SKM-1 treated with dmso at 0.1 percent for 144 hours (cell line): ENCODE measurements around the gene SNAI3.

Source experiments
- DNase-seq: peaks from one replicate; lab custom pipeline; 2025; ENCODE audit not compliant: unreplicated experiment; lab: John Stamatoyannopoulos, UW

SNAI3 gene

DNA sequence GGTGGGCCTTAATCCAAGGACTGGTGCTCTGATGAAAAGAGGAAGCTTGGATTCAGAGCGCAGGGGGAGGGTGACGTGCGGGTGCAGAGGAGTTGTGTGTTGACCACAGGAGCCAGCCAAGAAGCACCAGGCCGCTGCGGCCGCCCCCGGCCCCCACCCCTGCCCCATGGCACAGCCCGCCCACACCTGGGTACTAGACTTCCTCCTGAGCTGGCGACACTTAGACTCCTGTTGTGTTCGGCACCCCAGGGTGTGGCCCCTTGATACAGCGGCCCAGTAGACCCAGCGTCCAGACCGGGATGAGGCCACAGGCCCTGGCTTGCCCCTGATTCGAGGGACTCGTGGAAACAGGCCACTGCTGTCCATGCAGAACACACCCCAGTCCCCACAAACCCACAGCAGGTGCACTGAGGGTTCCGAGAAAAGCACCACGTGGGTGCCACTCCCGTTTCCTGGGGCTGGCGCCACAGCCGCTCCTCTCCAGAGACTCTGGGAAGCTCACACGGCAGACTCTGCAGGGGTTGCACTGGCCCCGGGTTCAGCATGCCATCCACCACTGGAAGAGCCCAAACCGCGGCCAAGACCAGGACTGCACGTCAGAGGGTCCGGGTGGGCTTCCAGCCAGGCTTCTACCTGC lies 5.7 kb upstream of the SNAI3 start:
- peak; percentile 92 for DNase-seq

DNA sequence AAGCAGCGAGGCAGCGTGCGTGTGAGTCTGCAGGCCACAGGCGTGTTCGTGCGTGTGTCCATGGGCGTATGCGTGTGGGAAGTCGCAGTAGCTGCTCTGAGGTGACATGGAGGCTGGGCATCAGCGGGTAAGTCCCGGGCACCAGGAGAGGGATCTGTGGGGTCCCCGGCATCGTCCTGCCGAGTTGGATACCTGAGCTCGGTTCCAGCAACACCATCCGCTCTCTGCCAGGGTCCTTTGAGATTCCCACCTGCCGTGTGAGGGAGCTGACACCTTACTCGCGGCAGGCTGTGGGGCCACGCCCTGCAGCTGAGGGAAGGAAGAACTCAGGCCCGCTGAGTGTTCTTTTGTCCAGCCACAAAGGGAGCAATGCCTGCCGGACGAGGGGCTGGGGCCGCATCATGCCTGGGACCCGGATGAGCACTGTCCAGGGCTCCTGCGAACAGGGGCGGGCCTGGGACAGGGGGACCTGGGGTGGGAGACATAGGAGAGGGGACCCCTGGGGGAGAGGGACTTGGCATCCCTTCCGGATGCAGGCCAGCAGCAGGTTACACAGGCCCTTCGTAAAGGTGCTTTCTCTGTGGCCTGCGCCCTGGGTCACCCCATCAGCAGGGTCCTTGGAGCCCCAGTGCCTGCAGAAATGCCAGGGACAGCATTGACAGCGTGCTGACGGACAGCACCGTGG lies 5.0 kb upstream of the SNAI3 start:
- no peak for DNase-seq

DNA sequence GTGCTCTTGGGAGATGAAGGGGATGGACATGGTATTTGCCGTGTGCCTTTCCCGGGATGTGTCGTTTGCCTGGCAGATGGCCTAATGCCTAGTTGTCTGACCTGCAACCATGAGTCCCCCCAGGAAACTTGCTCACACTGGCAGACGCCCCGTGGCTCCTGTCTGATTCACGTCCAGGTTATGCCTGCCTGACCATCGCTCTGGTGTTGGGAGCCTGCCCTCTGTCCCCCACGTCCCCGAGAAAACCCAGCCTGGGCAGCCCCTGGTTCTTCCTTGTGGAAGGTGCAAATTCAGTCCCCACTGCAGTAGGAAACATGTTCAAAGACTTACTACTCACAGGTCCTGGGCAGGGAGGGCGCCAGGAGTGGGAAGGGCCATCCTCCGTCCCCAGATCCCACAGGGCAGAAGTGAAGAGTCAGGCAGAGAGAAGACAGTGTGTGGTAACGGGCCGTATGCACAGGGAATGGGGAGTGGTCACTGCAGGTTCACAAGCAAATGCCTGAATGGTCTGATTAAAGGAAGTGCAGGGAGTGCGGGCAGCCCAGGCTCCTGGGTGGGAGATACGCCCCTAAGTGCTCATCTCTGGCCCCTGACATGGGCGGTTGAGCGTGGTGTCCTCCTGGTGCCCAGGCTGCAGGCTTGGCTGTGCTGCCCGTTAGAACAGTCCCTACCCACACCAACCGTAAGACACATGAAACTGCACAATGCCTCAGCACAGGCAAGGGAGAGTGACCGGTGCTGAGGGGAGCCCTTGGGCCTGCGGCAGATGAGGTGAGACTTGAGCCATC lies 4.2 kb upstream of the SNAI3 start:
- DNase-seq, result no peak

DNA sequence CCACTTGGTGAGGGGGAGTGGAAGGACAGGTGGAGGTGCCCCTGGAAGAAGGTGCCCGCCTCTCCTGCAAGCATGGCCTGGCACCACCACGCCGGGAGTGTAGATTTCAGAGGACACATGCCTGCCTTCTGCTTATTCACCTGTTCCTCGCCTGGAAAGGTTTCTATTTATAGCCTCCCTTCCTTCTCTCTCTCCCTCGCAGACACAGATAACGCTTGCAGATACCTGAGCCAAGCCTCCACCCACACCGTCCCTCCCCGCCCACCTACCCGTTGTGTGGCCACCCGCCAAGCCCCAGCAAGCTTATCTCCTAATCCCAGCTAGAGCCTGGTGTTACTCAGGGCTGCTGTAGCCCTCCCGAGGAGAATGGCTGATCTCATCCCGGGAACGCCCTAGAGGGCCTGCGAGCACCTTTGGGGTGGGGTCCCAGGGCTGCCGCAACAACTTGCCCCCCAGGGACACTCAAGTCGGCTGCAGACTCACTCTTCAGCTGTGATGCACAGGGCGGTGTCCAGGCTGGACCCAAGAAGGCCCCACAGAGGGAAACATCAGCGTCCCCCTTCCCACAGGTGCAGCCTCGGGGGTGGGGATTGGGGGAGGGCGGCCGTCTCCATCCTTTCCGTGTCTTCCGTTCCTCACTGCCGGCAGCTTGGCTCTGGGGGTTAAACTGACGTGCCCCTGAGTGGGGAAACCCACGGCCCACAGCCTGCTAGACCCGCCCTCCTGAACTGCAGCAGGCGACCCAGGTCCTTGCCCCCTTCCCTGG lies 1.9 kb upstream of the SNAI3 start:
- DNase-seq, result no peak

DNA sequence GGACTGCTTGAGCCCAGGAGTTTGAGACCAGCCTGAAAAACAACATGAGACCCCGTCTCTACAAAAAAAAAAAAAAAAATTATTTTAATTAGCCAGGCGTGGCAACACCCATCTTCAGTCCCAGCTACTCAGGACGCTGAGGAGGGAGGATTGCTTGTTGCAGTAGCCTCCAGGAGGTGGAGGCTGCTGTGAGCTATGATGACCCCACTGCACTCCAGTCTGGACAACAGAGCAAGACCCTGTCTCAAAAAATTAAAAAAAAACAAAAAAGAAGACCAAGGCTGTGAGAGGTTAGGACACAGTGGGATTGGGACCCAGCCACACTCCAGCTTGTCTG lies 1.3 kb upstream of the SNAI3 start:
- DNase-seq, result no peak

DNA sequence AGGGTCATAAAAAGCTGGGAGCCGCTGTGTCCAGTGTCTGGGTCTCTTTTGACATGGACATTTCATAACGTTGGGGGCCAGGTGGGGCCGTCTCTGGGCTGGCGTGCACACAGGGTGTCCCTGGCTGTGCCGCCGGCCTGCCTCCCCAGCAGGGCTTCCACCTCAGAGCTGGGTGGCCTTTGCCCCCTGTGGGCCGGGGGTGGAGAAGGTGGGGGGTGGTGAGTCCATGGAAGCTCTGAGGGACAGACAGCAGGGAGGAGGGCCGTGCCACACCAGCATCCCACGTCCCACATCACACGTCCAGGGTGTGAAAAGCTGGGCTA lies 908 bp upstream of the SNAI3 start:
- no peak for DNase-seq

DNA sequence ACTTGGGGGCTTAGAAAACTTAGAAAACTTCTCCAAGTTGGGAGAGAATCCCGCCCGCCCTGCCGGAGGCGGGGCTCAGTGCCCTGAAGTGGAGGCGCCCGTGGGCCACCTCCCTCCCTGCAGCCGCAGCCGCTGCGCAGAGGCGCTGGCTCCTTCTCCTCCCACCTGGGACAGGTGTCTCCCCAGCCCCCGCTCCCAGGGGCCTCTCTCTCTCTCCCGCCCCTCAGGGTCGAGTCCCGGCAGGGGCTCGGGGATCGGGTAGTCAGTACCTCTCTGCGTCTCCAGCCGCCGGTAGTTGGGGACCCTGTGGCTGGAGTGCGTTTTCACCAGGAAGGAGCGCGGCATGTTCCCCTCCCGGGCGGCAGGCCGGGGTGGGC lies 257 bp downstream of the SNAI3 start:
- DNase-seq, result no peak

DNA sequence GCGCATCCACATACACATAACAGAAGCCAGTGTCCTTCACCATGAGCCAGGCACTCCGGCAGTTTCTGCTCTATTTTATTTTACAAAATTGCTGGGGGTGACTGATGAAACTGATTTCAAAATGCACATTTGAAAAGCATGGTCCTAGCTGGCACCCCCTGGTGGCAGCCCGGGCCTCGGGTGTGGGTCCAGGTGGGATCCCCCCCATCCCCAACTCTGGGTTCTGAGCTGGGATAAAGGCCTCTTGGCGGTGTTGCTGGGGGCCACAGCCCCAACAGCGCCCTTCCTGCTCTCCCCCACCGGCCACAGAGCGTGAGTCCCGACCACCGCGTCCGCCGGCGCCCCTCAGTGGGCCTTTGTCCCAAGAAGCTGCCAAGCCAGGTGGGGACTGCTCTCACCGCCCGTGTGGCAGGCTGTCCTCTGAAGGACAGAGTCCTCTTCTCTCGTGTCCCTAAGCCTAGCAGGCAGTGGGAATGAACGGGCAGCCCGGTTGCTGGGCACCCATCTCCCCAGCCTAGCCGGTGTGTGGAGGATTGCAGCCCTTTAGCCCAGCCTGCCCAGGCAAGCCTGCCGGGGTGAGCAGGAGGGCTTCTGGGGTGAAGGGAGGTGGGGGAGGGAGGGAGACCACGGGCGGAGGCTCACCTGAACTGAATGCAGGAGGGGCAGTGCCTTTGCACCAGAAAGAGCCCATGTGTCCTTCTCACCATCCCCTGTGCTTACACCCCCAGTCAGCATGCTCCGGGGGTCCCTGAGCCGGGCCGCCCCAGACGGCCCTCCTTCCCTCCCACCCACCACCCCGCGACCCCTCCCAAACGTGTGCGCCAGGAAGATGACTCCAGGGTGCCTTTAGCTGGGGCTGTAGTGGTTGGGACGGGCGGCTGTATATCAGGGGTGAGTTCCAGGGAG lies 898 bp downstream of the SNAI3 start:
- peak; percentile 50 for DNase-seq

DNA sequence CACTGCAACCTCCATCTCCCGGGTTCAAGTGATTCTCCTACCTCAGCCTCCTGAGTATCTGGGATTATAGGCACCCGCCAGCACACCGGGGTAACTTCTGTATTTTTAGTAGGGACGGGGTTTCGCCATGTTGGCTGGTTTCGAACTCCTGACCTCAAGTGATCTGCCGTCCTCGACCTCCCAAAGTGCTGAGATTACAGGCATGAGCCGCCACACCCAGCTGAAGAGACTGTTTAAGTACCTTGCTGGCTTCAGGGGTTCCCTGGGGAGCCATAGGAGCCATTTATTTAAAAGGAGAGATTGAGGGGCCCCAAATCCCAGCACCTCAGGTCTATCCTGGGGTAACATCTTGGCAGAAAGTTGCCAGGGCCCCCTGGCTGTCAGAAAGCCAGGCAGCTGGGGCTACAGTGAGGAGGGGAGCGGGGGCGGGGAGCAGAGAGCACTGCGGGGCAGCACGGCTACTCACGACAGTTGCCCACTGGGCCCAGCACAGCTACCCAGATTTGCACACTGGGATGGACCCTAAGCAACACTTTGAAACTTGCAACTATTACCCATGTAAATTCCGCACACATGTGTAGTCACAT lies 1.6 kb downstream of the SNAI3 start:
- DNase-seq, result no peak

DNA sequence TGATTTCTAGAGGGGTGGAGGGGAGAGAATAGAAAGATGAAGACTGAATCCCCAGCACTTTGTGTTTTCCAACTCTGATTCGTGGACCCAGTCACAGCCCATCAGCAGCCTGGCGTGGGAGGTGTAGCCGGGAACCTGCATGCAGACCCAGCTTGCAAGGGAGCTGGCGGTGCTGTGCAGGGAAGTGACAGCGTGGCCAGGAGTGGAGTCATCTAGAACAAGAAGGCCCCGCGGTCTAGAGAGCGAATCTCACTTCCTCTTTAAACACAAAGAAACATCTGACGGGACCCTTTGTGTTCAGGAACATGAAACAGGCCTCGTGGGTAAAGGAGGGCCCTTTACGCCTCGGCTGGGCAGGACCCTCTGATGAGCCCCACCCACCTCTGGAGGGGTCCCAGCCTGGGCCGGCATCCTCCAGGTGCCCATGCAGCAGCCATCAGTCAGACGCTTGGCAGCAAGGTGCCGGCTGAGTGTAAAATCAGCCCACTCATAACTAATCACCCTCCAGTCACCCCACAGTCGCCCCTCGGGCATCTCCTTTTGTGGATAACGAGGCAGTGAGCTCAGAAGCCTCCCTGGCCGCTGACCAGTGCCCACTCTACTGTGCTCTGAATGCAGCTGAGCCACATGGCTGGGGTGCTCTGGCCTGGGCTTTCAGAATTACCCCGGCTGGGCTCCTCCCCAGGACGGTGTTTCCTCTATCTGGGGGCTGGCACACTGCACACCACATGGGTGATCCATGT lies 4.4 kb downstream of the SNAI3 start:
- DNase-seq, result peak; percentile 94

DNA sequence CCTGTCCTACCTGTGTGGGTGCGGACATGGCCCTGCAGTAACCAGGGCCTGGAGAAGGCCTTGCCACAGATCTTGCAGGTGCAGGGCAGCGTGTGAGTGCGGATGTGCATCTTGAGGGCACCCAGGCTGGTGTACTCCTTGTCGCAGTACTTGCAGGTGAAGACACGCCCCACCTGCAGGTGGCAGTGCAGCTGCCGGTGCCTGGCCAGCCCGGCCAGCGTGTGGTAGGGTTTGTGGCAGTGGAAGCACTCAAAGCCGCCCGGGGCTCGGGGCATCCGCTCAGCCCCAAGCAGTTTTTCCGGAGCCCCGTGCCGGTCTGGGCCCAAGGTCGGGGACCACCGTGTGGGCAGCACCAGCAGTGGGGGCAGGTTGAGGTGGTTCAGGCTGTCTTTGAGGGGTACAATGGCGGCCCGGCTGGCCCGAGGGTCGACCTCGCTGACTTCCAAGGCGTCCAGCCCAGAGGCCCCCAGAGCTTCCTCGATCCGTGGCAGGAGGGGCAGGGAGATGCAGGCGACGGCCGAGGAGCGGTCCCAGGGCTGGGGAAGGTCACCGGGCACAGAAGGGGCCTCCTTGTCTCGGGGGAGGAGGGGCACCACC lies 5.1 kb downstream of the SNAI3 start:
- DNase-seq, result no peak

DNA sequence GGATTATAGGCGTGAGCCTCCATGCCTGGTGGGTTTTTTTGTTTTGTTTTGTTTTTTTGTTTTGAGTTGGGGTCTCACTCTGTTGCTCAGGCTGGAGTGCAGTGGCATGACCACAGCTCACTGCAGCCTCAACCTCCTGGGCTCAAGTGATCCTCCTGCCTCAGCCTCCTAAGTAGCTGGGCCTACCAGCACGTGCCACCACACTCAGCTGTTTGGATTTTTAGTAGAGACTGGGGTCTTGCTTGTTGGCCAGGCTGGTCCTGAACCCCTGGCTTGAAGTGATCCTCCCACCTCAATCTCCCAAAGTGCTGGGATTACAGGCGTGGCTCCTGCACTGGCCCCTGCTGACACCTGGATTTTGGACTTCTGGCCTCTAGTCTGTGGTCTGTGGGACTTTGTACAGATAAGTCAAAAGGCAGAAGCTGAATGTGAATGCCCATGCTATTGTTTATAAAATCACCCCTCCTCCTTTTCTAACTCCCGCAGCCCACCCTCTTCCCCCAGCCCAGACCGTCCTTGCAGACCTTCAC lies 5.7 kb downstream of the SNAI3 start:
- no peak for DNase-seq

DNA sequence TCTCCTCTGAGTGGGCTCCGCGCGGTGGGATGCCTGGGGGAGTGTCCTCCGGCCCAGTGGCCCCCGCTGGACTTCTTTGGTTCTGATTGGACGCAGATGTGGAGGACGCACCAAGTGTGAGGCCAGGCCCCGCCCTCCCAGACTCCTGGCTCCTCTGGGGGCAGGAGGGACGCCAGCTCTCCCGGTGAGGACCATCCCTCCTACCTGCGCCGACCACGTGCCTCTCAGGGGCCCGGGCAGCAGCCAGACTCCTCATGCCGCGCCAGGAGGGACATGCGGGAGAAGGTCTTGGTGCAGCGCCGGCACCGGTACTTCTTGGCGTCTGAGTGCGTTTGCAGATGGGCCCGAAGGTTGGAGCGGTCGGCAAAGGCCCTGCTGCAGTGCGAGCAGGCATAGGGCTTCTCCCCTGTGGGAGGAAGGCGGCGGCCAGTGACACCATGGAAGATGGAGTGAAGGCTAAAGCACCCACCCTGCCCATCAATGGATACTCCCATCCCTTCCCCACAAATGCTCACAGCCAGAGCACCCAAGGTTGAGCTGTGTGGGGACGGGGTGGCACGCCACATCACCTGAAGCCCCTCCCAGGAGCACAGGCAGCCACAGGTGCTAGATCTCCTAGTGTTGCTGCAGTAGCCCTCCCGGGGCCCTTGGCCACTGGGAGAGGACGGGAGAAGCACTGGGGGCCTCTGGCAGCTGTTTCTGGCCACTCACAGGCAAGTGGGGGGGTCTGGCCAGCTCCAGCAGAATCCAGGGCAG lies 7.9 kb downstream of the SNAI3 start:
- DNase-seq, result no peak

DNA sequence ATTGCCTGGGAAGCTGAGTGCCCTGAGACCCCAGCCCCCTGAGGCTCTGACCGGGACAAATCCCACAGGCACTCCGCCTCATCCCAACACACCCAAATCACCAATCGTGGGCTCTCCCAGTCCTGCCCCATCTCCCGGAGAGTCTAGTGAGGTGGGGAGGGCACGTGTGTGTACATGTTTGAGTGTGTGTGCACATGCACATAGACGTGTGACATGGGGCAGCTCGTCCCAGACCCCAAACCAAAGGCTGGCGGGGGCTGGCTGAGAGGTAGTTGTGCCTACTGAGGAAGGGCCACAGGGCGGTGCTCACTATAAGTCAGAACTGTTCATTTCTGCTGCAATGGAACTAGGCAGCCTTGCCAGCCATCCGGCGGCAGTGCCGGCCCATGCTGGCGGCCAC lies 8.6 kb downstream of the SNAI3 start:
- DNase-seq, result no peak

DNA sequence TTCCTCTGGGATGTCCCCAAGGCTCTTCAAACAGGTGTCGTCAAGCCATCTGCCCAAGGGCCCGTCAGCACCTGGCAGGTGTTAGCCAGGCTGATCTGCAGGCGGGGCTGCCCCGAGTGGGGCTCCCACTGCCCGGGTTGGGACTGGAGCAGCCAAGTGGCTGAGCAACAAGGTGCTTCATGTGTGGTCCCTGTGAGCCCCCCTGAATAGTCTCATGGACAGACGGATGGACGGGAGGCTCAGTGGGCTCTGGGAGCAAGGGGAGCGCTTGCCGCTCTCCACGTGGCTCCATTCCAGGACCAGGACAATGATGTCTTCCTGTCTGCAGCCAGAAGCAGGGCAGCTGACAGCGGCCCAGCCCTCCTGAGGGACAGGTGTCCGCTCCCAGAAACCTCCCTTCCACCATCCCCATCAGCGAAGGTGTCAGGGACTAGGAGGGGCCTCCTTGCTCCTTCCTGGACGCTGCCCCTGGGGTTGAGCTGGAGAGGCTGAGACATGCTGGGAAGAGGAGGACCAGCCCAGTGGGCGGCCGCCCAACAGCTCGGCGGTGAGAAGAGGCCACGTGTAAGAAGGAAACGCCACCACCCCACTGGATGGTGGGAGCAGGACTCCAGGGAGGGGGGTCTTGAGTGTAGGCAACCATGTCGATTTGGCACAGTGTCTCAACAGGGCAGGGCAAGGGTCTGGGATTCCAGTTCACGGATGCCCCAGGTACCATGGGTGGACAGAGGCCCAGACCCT lies 9.6 kb downstream of the SNAI3 start:
- DNase-seq, result no peak

DNA sequence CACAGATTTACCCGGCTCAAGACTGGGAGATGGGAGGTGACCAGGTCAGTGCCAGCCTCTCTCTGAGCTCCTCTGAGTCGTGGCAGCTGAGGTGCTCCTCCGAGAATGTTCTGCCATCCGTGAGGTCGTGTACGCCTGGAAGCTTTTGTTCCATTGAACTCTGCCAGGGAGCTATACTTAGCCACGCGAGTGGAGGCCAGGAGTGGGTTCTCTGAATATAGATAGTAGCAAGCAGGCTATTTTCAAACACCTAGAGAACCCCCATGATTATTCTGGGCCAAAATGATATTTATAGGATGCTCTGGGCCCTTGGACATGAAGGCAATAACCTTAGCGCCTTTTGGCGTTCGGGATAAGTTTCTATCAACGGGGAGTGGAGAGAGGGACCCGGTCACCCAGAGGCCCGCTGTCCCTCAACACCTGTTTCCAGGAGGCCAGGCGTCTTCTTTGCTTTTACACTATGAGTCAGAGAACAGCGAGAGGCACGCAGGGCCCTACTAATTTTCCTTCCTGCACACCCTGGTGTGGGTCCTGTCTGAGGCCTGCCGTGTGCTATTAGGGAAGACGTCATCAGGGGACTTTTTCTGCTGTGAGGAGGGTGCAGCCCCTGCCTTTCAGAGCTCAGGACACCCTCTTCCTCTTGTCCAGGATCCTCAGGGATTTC lies 12.5 kb downstream of the SNAI3 start:
- no peak for DNase-seq

DNA sequence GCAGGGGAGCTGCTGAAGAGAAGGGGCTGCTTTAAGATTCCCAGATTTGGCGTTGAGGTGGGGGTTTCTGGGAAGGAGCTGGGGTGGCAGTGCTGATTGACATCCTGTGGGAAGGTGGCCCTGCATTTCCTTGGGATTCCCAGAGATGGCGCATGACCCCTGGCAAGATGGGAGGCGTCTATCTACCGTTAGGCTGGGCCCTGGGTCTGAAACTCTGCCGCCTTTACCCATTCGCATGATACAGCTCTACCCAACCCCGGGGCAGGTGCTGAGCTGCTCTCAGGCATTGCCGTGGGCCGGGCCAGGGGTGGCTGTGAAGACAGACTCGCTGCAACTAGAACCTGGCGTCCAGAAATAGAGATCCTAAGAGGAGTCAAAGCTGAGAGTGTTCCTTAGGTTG lies 13.5 kb downstream of the SNAI3 start:
- DNase-seq, result no peak
